Thymus (tissue), 11 donors: Measurements from ENCODE around the gene EMSY. TPM values are rescaled to one million over a fixed set of nuclear protein-coding genes. Genes with fewer than 3 reads are reported as not detected.
"Not testable (repeated sequence)": the region's sequence is repeated elsewhere in the genome, so short reads cannot be mapped to it uniquely, and the experiment has no call there.

Source experiments
- DNase-seq, 9 donors: peaks; one replicate each; pipeline ENCODE4 v3.0.0-alpha.2; 2013; ENCODE audit warnings: low spot score in 9 of 9, low read depth in 6 of 9, missing footprints in 1 of 9
- H3K27ac ChIP-seq, 2 donors: one replicate each; pipeline ENCODE4 v1.5.1; 2013; ENCODE audit warnings: control low read depth in 1 of 2, low read depth in 1 of 2, low read length in 1 of 2, mild to moderate bottlenecking in 1 of 2, moderate library complexity in 1 of 2
- H3K27me3 ChIP-seq, 2 donors: one replicate each; pipeline ENCODE4 v1.5.1; 2013; ENCODE audit warnings: low read length in 1 of 2; ENCODE audit not compliant: control insufficient read depth in 2 of 2, insufficient read depth in 1 of 2
- H3K36me3 ChIP-seq, 2 donors: one replicate each; pipeline ENCODE4 v1.5.1; 2013; ENCODE audit warnings: low read length in 1 of 2, mild to moderate bottlenecking in 1 of 2, moderate library complexity in 1 of 2; ENCODE audit not compliant: control insufficient read depth in 2 of 2, insufficient read depth in 2 of 2
- H3K4me1 ChIP-seq, 2 donors: one replicate each; pipeline ENCODE4 v1.5.1; 2013; ENCODE audit warnings: low read length in 2 of 2; ENCODE audit not compliant: control insufficient read depth in 2 of 2, insufficient read depth in 2 of 2
- H3K4me3 ChIP-seq, 2 donors: one replicate each; pipeline ENCODE4 v1.5.1; 2013; ENCODE audit warnings: low read length in 2 of 2, control low read depth in 1 of 2, mild to moderate bottlenecking in 1 of 2
- H3K9me3 ChIP-seq, 2 donors: one replicate each; pipeline ENCODE4 v1.5.1; 2013; ENCODE audit warnings: low read length in 1 of 2, mild to moderate bottlenecking in 1 of 2; ENCODE audit not compliant: control insufficient read depth in 2 of 2, insufficient read depth in 1 of 2
- WGBS: extraction: QIAGEN DNeasy Blood & Tissue Kit; methylation state at CpG from one replicate; pipeline ENCODE4 v1.1.7; 2013; 5-methylcytosine and 5-hydroxymethylcytosine counted together
- polyA plus RNA-seq: library from polyadenylated mRNA; stranded (reverse); fragments of 200-250 nt; gene quantifications from one replicate; pipeline ENCODE4 v1.2.3, GENCODE V29; 2013
- total RNA-seq: library from RNA; stranded (reverse); fragments of 120-200 nt; gene quantifications from one replicate; pipeline ENCODE4 v1.2.4, GENCODE V29; 2013
- donor health status: healthy.

Gene EMSY
- total and polyA plus RNA-seq, 2 donors: 9.3 to 11.8 TPM

GRCh38 chr11:76592961-76593360 is 148.1 kb downstream of the EMSY start:
- no peak for DNase-seq
- no peaks in the 10 kb centered on the region for H3K27me3 ChIP-seq
- H3K9me3 ChIP-seq: no peaks in the 10 kb centered on the region
- H3K4me3 ChIP-seq: no peak overlapping the region
- H3K27ac ChIP-seq: no peak overlapping the region
- 95% methylated on average over 3 of the region's 3 CpGs for WGBS
- H3K4me1 ChIP-seq: peaks cover 11 to 53% of the 10 kb centered on the region in 2 donors
- H3K36me3 ChIP-seq: no peaks in the 10 kb centered on the region

- not testable (repeated sequence) for H3K27ac ChIP-seq, DNase-seq
- WGBS: 69% methylated on average over 4 of the region's 4 CpGs
Observed at GRCh38 chr11:76595091-76595490, 150.3 kb downstream of the EMSY start.

GRCh38 chr11:76596652-76597051 is 151.8 kb downstream of the EMSY start:
- DNase-seq: no peak

More at GRCh38 chr11:76595091-76595490, 150.3 kb downstream of the EMSY start:
- H3K9me3 ChIP-seq, H3K4me3 ChIP-seq, H3K27me3 ChIP-seq, H3K36me3 ChIP-seq: not testable (repeated sequence)
- H3K4me1 ChIP-seq: peaks cover 14 to 38% of the 10 kb centered on the region in 2 donors

GRCh38 chr11:76597533-76598425 is 153.0 kb downstream of the EMSY start:
- no peak overlapping the region for H3K27ac ChIP-seq
- H3K4me3 ChIP-seq: no peak overlapping the region
- H3K36me3 ChIP-seq: no peaks in the 10 kb centered on the region
- DNase-seq: peak in 1 of 9 donors; percentile 26
- H3K27me3 ChIP-seq: no peaks in the 10 kb centered on the region
- peaks cover 7 to 13% of the 10 kb centered on the region in 2 donors for H3K4me1 ChIP-seq
- 73% methylated on average over 12 of the region's 12 CpGs for WGBS
- H3K9me3 ChIP-seq: no peaks in the 10 kb centered on the region

More at GRCh38 chr11:76596652-76597051, 151.8 kb downstream of the EMSY start:
- H3K4me3 ChIP-seq: no peak overlapping the region
- H3K36me3 ChIP-seq: no peaks in the 10 kb centered on the region
- no peaks in the 10 kb centered on the region for H3K27me3 ChIP-seq
- no peak overlapping the region for H3K27ac ChIP-seq
- H3K4me1 ChIP-seq: peaks cover 14 to 24% of the 10 kb centered on the region in 2 donors
- no peaks in the 10 kb centered on the region for H3K9me3 ChIP-seq
- WGBS: 93% methylated on average over 11 of the region's 11 CpGs

GRCh38 chr11:76598426-76598839 is 153.6 kb downstream of the EMSY start:
- H3K4me1 ChIP-seq: peaks cover 3 to 9% of the 10 kb centered on the region in 2 donors
- no peak overlapping the region for H3K27ac ChIP-seq
- no peak overlapping the region for H3K4me3 ChIP-seq
- WGBS: 63% methylated on average over 6 of the region's 6 CpGs
- no peaks in the 10 kb centered on the region for H3K27me3 ChIP-seq
- no peaks in the 10 kb centered on the region for H3K36me3 ChIP-seq
- H3K9me3 ChIP-seq: no peaks in the 10 kb centered on the region
- peak in 1 of 9 donors; percentile 21 for DNase-seq

- peaks cover 3 to 9% of the 10 kb centered on the region in 2 donors for H3K4me1 ChIP-seq
- H3K36me3 ChIP-seq: no peaks in the 10 kb centered on the region
- no peak overlapping the region for H3K4me3 ChIP-seq
- no peaks in the 10 kb centered on the region for H3K27me3 ChIP-seq
- DNase-seq: no peak
- no peak overlapping the region for H3K27ac ChIP-seq
- no peaks in the 10 kb centered on the region for H3K9me3 ChIP-seq
- WGBS: 96% methylated on average over 18 of the region's 18 CpGs
Observed at GRCh38 chr11:76599041-76600013, 154.5 kb downstream of the EMSY start.

- Histone ChIP-seq H3K27ac (no peak overlapping the region), H3K4me1 (peaks cover 3 to 9% of the 10 kb centered on the region in 2 donors), H3K36me3 (no peaks in the 10 kb centered on the region), H3K27me3 (no peaks in the 10 kb centered on the region), H3K4me3 (no peak overlapping the region), H3K9me3 (no peaks in the 10 kb centered on the region)
- no peak for DNase-seq
- WGBS: 95% methylated on average over 10 of the region's 10 CpGs
Observed at GRCh38 chr11:76600124-76600655, 155.4 kb downstream of the EMSY start.

- H3K4me1 ChIP-seq: peaks cover 3 to 9% of the 10 kb centered on the region in 2 donors
- DNase-seq: no peak
- H3K36me3 ChIP-seq: no peaks in the 10 kb centered on the region
- no peak overlapping the region for H3K27ac ChIP-seq
- H3K27me3 ChIP-seq: no peaks in the 10 kb centered on the region
- 98% methylated on average over 7 of the region's 7 CpGs for WGBS
- no peak overlapping the region for H3K4me3 ChIP-seq
- no peaks in the 10 kb centered on the region for H3K9me3 ChIP-seq
Observed at GRCh38 chr11:76601272-76601671, 156.5 kb downstream of the EMSY start.
